AG04450 (cell line): ENCODE results near the gene CCDC175. TPM values are rescaled to one million over a fixed set of nuclear protein-coding genes. Genes with fewer than 3 reads are reported as not detected.
A peak's percentile ranks its signal among the peaks of the same experiment; 100 is the strongest.

Experiments
- CTCF ChIA-PET: fragments of 300-600, 350-600 bp; formaldehyde crosslinking; extraction: SDS; loops from one replicate; lab custom pipeline; 2022; ENCODE audit warnings: antibody characterized with exemption, inconsistent platforms; lab: Charles Lee
- POLR2A ChIA-PET: fragments of 350-600 bp; formaldehyde crosslinking; extraction: SDS; loops from one replicate; lab custom pipeline; 2021; ENCODE audit warnings: antibody characterized with exemption, inconsistent platforms; lab: Yijun Ruan, JAX
- DNase-seq: peaks from one replicate; pipeline ENCODE4 v3.0.0-alpha.2; 2011; ENCODE audit warnings: low read depth, low spot score
- H3K27ac ChIP-seq: one replicate; pipeline ENCODE4 v1.5.1; 2012; ENCODE audit warnings: low read depth, low read length, control low read depth
- H3K27me3 ChIP-seq: one replicate; pipeline ENCODE4 v1.6.0; 2012; ENCODE audit warnings: low read length; ENCODE audit not compliant: control insufficient read depth, insufficient read depth
- H3K4me3 ChIP-seq: 2 replicates; pipeline ENCODE4 v1.5.1; 2011; ENCODE audit warnings: mild to moderate bottlenecking, low read depth, low read length, control low read depth
- H3K9me3 ChIP-seq: 2 replicates; pipeline ENCODE4 v1.5.1; 2012; ENCODE audit warnings: low read length; ENCODE audit not compliant: control insufficient read depth, insufficient read depth
- polyA plus RNA-seq: library from polyadenylated mRNA; depleted of rRNA; stranded (reverse); fragments of >200 nt; gene quantifications from 2 replicates; pipeline ENCODE4 v1.2.3, GENCODE V29; 2011
- TF ChIP-seq, protein P1 (sequence below): IDR thresholded peaks from 2 replicates; pipeline ENCODE4 v1.5.1; 2011; ENCODE audit warnings: low read depth, low read length, control low read depth, inconsistent platforms

CCDC175 gene
- polyA plus RNA-seq, 1 experiment = not detected

DNA sequence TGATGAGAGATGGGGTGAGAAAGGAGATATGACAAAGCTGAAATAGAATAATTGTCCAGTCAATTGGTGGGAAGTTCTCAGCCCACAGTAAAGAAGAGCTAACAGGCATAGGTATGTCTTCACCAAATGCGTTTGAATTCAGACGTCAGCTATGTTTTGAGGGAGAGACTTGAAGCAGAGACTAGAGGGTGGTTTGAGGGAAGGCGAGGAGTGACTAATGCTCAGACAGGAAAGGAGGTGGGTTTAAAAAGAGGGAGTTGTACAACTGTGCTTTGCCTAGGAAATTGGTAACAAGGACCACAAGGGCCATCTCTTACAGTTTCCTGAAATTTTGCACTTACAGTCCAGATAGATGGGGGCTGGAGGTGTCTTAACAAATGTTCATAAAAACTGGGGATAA lies 85.9 kb downstream of the CCDC175 start:
- ChIA-PET POLR2A (no interaction called here), CTCF (interaction anchor here (1.3 kb wide), 1 partner anchor 16 kb away, joined by 7 read pairs; no protein-coding TSS in a partner anchor)
- TF ChIP-seq, protein P1, sequence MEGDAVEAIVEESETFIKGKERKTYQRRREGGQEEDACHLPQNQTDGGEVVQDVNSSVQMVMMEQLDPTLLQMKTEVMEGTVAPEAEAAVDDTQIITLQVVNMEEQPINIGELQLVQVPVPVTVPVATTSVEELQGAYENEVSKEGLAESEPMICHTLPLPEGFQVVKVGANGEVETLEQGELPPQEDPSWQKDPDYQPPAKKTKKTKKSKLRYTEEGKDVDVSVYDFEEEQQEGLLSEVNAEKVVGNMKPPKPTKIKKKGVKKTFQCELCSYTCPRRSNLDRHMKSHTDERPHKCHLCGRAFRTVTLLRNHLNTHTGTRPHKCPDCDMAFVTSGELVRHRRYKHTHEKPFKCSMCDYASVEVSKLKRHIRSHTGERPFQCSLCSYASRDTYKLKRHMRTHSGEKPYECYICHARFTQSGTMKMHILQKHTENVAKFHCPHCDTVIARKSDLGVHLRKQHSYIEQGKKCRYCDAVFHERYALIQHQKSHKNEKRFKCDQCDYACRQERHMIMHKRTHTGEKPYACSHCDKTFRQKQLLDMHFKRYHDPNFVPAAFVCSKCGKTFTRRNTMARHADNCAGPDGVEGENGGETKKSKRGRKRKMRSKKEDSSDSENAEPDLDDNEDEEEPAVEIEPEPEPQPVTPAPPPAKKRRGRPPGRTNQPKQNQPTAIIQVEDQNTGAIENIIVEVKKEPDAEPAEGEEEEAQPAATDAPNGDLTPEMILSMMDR = no peak
- DNase-seq = no peak
- no peaks in the 10 kb centered on the region for H3K27me3 ChIP-seq
- no peaks in the 10 kb centered on the region for H3K9me3 ChIP-seq
- H3K27ac ChIP-seq = no peak overlapping the region
- no peak overlapping the region for H3K4me3 ChIP-seq

DNA sequence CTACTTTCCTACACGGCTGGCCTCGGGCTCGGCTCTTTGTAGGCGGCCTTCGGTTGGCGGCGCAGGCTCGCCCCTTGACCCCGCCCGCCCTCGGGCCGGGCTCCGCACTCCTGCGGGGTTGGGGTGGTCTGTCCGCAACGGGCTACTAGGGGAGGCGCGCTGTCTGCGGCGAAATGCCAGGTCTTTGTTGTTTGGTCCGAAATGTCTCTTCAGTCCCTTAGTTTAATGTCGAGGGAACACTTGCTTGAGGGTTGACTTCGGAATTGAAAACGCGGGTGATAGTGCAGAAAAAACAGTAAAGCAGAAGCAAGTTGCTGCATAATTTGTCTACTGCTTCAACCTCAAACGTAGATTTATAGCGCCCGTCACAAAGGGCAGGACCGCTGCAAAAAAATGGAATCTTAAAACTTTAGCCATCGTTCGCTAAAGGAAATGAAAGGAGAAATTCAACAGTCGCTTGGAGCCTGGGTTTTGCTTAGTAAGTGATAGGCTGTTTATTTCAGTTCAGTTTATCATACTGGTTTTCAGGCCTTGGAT lies 91.9 kb downstream of the CCDC175 start:
- no peaks in the 10 kb centered on the region for H3K27me3 ChIP-seq
- H3K27ac ChIP-seq = peak overlapping the region; percentile 98
- H3K4me3 ChIP-seq = peak overlapping the region; percentile 87
- CTCF ChIA-PET = interaction anchor here (0.8 to 1.8 kb wide), 6 partner anchors 11 to 204 kb away, joined by 3 to 19 read pairs (median 4); partner anchors contain the start of gene CCDC175
- H3K9me3 ChIP-seq = no peaks in the 10 kb centered on the region
- TF ChIP-seq, protein P1 = no peak
- DNase-seq = no peak
- POLR2A ChIA-PET = interaction anchor here (0.6 to 2.6 kb wide), 11 partner anchors 10 to 1290 kb away, joined by 3 to 19 read pairs (median 4); partner anchors contain the start of genes DAAM1, GPR135, KIAA0586 and PPM1A

DNA sequence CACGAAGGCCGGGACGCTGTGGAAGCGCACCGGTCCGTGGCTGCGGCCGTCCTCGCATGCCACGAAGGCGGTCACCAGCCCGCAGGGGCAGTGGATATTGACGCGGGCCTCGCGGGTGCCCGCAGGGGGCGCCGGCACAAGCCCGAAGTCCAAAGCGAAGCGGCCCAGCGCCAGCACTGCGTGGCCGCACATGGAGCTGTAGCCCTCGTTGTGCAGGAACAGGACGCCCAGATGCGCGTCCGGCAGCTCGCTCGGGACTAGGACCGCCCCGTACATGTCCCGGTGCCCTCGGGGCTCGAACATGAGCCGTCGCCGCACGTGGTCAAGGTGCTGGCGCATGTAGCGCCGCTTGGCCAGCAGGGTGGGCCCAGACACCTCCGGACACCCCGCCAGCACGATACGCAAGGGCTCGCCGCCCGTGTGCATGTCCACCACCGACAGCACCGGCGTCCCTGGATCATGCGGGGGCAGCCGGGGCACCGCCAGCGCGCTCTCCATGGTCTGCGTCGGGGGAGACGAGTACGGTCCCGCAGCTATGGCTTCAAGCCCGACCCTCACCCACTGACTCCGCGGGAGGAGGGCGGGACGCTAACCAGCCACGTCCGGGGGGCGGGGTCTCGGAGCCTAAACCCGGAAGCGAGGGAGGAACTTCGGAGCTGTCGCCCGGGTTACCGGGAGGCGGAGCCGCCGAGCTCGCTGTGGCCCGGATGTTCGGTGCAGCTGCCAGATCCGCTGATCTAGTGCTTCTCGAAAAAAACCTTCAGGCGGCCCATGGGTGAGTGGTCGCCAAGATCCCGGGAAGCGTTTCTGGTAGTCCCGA lies 92.6 kb downstream of the CCDC175 start, which contains the start of the genes JKAMP and L3HYPDH:
TSS of gene JKAMP (plus strand) at position 699 of the 820 bp plus-strand sequence. CDS start at position 772, 73 bp downstream.
TSS of gene L3HYPDH (minus strand) at position 590 of the 820 bp plus-strand sequence. CDS start at position 498, 92 bp downstream.
- Histone ChIP-seq H3K9me3 (no peaks in the 10 kb centered on the region), H3K27ac (peak within 1 kb of the TSS; percentile 98), H3K27me3 (no peaks in the 10 kb centered on the region), H3K4me3 (peak within 1 kb of the TSS; percentile 87)
- ChIA-PET CTCF (interaction anchor here (0.5 to 1.8 kb wide), 12 partner anchors 11 to 359 kb away, joined by 3 to 19 read pairs (median 4); partner anchors contain the start of genes CCDC175 and GPR135), POLR2A (interaction anchor here (0.6 to 2.6 kb wide), 12 partner anchors 10 to 1289 kb away, joined by 3 to 19 read pairs (median 4); partner anchors contain the start of genes DAAM1, GPR135, KIAA0586 and PPM1A)
- DNase-seq = peak; percentile 87
- TF ChIP-seq, protein P1 = peak; percentile 68

DNA sequence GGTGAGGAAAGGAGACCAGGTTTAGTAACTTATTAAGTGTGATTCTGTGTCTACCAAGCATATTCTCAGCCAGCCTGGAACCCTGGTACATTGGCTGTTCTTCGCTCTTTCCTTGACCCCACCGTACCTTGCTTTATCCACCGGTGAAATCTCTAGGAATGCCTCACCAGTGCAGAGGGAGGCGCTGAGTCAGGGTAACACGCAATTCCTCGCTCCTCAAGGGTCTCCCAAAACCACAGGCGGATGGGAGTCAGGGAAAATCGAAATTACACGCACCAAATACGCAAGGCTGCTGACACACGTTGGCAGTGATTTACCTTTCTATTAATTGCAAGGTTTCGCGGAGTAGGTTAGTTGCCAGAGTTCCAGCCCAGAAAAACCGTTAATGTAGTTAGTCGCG lies 93.2 kb downstream of the CCDC175 start:
- Histone ChIP-seq H3K9me3 (no peaks in the 10 kb centered on the region), H3K27me3 (no peaks in the 10 kb centered on the region), H3K27ac (peak overlapping the region; percentile 98), H3K4me3 (peak overlapping the region; percentile 87)
- TF ChIP-seq, protein P1 = no peak
- peak; percentile 41 for DNase-seq
- CTCF ChIA-PET = interaction anchor here (1.4 to 1.8 kb wide), 2 partner anchors 10 to 93 kb away, joined by 18 to 19 read pairs; partner anchors contain the start of gene CCDC175
- POLR2A ChIA-PET = interaction anchor here (0.7 to 2.6 kb wide), 2 partner anchors 9 to 18 kb away, joined by 7 to 19 read pairs; partner anchors contain the start of gene GPR135
